ENCODE data around the gene C3orf80.

DNA sequence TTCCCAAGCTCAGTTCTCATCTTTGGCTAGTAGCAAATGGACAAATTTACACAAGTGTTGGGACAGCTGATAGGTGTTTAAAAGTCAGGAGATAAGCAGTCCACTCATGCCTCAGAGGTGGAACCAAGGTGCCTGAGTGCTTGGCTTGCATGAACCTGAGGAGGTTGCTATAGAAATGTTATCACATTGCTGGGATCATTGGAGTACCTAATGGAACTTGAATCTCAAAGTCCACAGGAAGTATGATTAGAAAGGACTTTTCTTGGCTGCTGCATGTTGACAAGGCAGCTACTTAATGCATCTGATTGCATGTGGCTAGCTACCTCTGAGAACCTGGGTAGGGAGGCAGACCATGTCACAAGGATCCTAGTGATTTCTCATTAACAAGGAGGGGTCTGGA is 39.5 kb upstream of the C3orf80 start:
- TF ChIP-seq POLR2AphosphoS5 (IDR thresholded peaks at IDR 0.05; ENCODE audit: borderline replicate concordance, low read depth, low read length) (no peak), EZH2 (IDR thresholded peaks at IDR 0.05) (no peak)

Data from SK-N-MC (cell line).